ENCODE measurements around the gene FEZF1.

DNA sequence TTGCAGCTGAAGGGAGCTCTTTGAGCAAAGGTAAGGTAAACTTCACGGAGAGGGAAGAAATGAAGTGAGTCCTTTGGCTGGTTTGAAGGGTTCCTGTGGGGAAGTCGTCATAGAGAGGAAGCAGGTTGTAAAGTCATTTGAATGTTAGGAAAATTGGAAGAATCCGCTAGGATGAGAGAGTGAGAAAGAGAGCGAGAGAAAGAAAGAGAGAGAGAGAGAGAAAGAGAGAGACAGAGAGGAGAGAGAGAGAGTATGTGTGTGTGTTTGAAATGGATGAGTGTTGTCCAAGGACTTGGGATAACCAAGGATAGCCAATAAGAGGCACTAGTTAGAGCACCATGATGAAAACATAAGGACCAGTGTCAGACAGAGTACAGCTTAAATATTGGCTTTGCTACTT lies 43.1 kb downstream of the FEZF1 start:
- TF ChIP-seq EZH2phosphoT487 (IDR thresholded peaks at IDR 0.05; ENCODE audit: low read depth, severe bottlenecking, unreplicated experiment) (no peak), EZH2 (IDR thresholded peaks at IDR 0.05; ENCODE audit: borderline replicate concordance) (no peak)
- TF ChIP-seq, protein P1, sequence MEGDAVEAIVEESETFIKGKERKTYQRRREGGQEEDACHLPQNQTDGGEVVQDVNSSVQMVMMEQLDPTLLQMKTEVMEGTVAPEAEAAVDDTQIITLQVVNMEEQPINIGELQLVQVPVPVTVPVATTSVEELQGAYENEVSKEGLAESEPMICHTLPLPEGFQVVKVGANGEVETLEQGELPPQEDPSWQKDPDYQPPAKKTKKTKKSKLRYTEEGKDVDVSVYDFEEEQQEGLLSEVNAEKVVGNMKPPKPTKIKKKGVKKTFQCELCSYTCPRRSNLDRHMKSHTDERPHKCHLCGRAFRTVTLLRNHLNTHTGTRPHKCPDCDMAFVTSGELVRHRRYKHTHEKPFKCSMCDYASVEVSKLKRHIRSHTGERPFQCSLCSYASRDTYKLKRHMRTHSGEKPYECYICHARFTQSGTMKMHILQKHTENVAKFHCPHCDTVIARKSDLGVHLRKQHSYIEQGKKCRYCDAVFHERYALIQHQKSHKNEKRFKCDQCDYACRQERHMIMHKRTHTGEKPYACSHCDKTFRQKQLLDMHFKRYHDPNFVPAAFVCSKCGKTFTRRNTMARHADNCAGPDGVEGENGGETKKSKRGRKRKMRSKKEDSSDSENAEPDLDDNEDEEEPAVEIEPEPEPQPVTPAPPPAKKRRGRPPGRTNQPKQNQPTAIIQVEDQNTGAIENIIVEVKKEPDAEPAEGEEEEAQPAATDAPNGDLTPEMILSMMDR (IDR thresholded peaks at IDR 0.05; ENCODE audit: poor library complexity): no peak

All from hepatocyte (in vitro differentiated cells).